IMR-90 (cell line): Measurements from ENCODE around the gene KCNT2. TPM values are rescaled to one million over a fixed set of nuclear protein-coding genes. Genes with fewer than 3 reads are reported as not detected.

Source experiments
- ATAC-seq: fragments of 200-7000 bp; cut with Tn5 transposase; 2 replicates; pipeline ENCODE4 v1.9.1; 2020; ENCODE audit warnings: low read depth, mild to moderate bottlenecking, moderate library complexity
- BruUV-seq: library from RNA; stranded (reverse); fragments of 400-500 nt; replicated peaks from 2 replicates; lab custom pipeline; 2021; lab: Mats Ljungman, UMichigan
- CTCF ChIA-PET: fragments of 300-600 bp; formaldehyde crosslinking; extraction: SDS; loops from one replicate; lab custom pipeline; 2021; ENCODE audit warnings: antibody characterized with exemption; lab: Yijun Ruan, JAX
- POLR2A ChIA-PET: fragments of 300-600 bp; sonication (Branson Sonifier 250); formaldehyde crosslinking; loops from one replicate; lab custom pipeline; 2022; ENCODE audit warnings: antibody characterized with exemption; ENCODE audit not compliant: unreplicated experiment; lab: Charles Lee
- DNase-seq: peaks from one replicate; pipeline ENCODE4 v3.0.0; 2013
- H2AFZ ChIP-seq: replicated peaks from 2 replicates; pipeline ENCODE3; 2013; ENCODE audit warnings: low read length, mild to moderate bottlenecking; ENCODE audit not compliant: poor library complexity
- H2AK5ac ChIP-seq: 2 replicates; pipeline ENCODE4 v1.6.1; 2013; ENCODE audit warnings: low read depth, low read length, inconsistent platforms
- H2AK9ac ChIP-seq: replicated peaks from 2 replicates; pipeline ENCODE3; 2013; ENCODE audit warnings: mild to moderate bottlenecking, low read depth, low read length, moderate library complexity; ENCODE audit not compliant: poor library complexity
- H2BK120ac ChIP-seq: 2 replicates; pipeline ENCODE4 v1.6.1; 2013; ENCODE audit warnings: low read depth, low read length, inconsistent platforms
- H2BK15ac ChIP-seq: 3 replicates; pipeline ENCODE4 v1.6.1; 2013; ENCODE audit warnings: low read depth, low read length, inconsistent platforms
- H2BK20ac ChIP-seq: 2 replicates; pipeline ENCODE4 v1.6.1; 2013; ENCODE audit warnings: low read depth, mild to moderate bottlenecking, inconsistent platforms, low read length, moderate library complexity
- H2BK5ac ChIP-seq: 2 replicates; pipeline ENCODE4 v1.6.1; 2013; ENCODE audit warnings: mild to moderate bottlenecking, low read depth, low read length, inconsistent platforms; ENCODE audit not compliant: poor library complexity, severe bottlenecking
- H3K14ac ChIP-seq: replicated peaks from 2 replicates; pipeline ENCODE4 v1.6.1; 2013; ENCODE audit warnings: low read depth, low read length, inconsistent platforms
- H3K18ac ChIP-seq: 2 replicates; pipeline ENCODE4 v1.6.1; 2013; ENCODE audit warnings: low read depth, low read length, control low read depth
- H3K23ac ChIP-seq: 2 replicates; pipeline ENCODE4 v1.6.1; 2013; ENCODE audit warnings: low read depth, low read length, inconsistent platforms
- H3K27ac ChIP-seq: 2 replicates; pipeline ENCODE4 v1.5.1; 2013; ENCODE audit warnings: mild to moderate bottlenecking, control low read depth, low read length; ENCODE audit not compliant: insufficient read depth
- H3K27me3 ChIP-seq: 2 replicates; pipeline ENCODE4 v1.6.1; 2013; ENCODE audit warnings: low read length; ENCODE audit not compliant: control insufficient read depth, insufficient read depth
- H3K36me3 ChIP-seq: 2 replicates; pipeline ENCODE4 v1.6.1; 2013; ENCODE audit warnings: low read length, mixed read lengths; ENCODE audit not compliant: control insufficient read depth, insufficient read depth
- H3K4ac ChIP-seq: 2 replicates; pipeline ENCODE4 v1.6.1; 2013; ENCODE audit warnings: low read depth, low read length, inconsistent platforms
- H3K4me1 ChIP-seq: 2 replicates; pipeline ENCODE4 v1.6.1; 2013; ENCODE audit warnings: low read length, mixed read lengths; ENCODE audit not compliant: control insufficient read depth, insufficient read depth
- H3K4me2 ChIP-seq: 2 replicates; pipeline ENCODE4 v1.6.1; 2013; ENCODE audit warnings: low read depth, mild to moderate bottlenecking, control low read depth, low read length, moderate library complexity
- H3K4me3 ChIP-seq: 2 replicates; pipeline ENCODE4 v1.5.1; 2013; ENCODE audit warnings: low read depth, mild to moderate bottlenecking, control low read depth, low read length, moderate library complexity; ENCODE audit not compliant: insufficient read depth
- H3K56ac ChIP-seq: 2 replicates; pipeline ENCODE4 v1.6.1; 2013; ENCODE audit warnings: low read length, inconsistent platforms; ENCODE audit not compliant: insufficient read depth; ENCODE audit errors: extremely low read depth
- H3K79me1 ChIP-seq, 2 experiments: 2 replicates each; pipeline ENCODE4 v1.6.1; 2013; ENCODE audit warnings: low read length in 2 of 2, inconsistent platforms in 1 of 2, low read depth in 1 of 2
- H3K9ac ChIP-seq: 2 replicates; pipeline ENCODE4 v1.6.1; 2013; ENCODE audit warnings: low read depth, low read length, control low read depth
- H3K9me1 ChIP-seq: 2 replicates; pipeline ENCODE4 v1.6.1; 2013; ENCODE audit warnings: low read length, inconsistent platforms; ENCODE audit not compliant: insufficient read depth
- H3K9me3 ChIP-seq: 2 replicates; pipeline ENCODE4 v1.6.1; 2013; ENCODE audit warnings: low read length; ENCODE audit not compliant: control insufficient read depth, insufficient read depth
- H4K20me1 ChIP-seq: 2 replicates; pipeline ENCODE4 v1.6.1; 2013; ENCODE audit warnings: low read length, inconsistent platforms; ENCODE audit not compliant: insufficient read depth
- H4K5ac ChIP-seq: 2 replicates; pipeline ENCODE4 v1.6.1; 2013; ENCODE audit warnings: mild to moderate bottlenecking, low read depth, low read length, control low read depth
- H4K8ac ChIP-seq, 2 experiments: 2 replicates each; pipeline ENCODE4 v1.6.1; 2013; ENCODE audit warnings: low read depth in 2 of 2, low read length in 2 of 2, control low read depth in 1 of 2, inconsistent platforms in 1 of 2
- H4K91ac ChIP-seq: 2 replicates; pipeline ENCODE4 v1.6.1; 2013; ENCODE audit warnings: low read depth, low read length, inconsistent platforms; ENCODE audit not compliant: insufficient read depth
- BHLHE40 ChIP-seq: fragments of 150-350 bp; IDR thresholded peaks from 2 replicates; pipeline ENCODE4 v1.6.1; 2016; ENCODE audit warnings: mild to moderate bottlenecking, low read depth, low read length
- CEBPB ChIP-seq: IDR thresholded peaks from 2 replicates; pipeline ENCODE4 v1.6.1; 2012; ENCODE audit warnings: low read depth, low read length, improper control_type of control experiment
- CHD1 ChIP-seq: IDR thresholded peaks from 2 replicates; pipeline ENCODE4 v1.6.1; 2012; ENCODE audit warnings: low read depth, low read length, improper control_type of control experiment
- FOS ChIP-seq: fragments of 150-350 bp; IDR thresholded peaks from 2 replicates; pipeline ENCODE4 v1.6.1; 2016; ENCODE audit warnings: low read depth, low read length
- MAFK ChIP-seq: IDR thresholded peaks from 2 replicates; pipeline ENCODE4 v1.6.1; 2012; ENCODE audit warnings: low read depth, low read length, improper control_type of control experiment
- MXI1 ChIP-seq: IDR thresholded peaks from 2 replicates; pipeline ENCODE4 v1.6.1; 2012; ENCODE audit warnings: low read depth, mild to moderate bottlenecking, low read length, moderate library complexity, borderline replicate concordance
- NFE2L2 ChIP-seq: fragments of 150-350 bp; IDR thresholded peaks from 2 replicates; pipeline ENCODE4 v1.6.1; 2016; ENCODE audit warnings: low read depth, mild to moderate bottlenecking, low read length
- POLR2A ChIP-seq: IDR thresholded peaks from 2 replicates; pipeline ENCODE4 v1.6.1; 2012; ENCODE audit warnings: mild to moderate bottlenecking, low read depth, low read length
- RAD21 ChIP-seq: IDR thresholded peaks from 2 replicates; pipeline ENCODE4 v1.6.1; 2012; ENCODE audit warnings: low read length, improper control_type of control experiment
- RCOR1 ChIP-seq: IDR thresholded peaks from 2 replicates; pipeline ENCODE4 v1.6.1; 2012; ENCODE audit warnings: mild to moderate bottlenecking, low read length, improper control_type of control experiment; ENCODE audit not compliant: insufficient replicate concordance
- RFX5 ChIP-seq: IDR thresholded peaks from 2 replicates; pipeline ENCODE4 v1.8.0; 2012; ENCODE audit warnings: low read depth, mild to moderate bottlenecking, low read length, moderate library complexity
- SMC3 ChIP-seq: fragments of 150-350 bp; IDR thresholded peaks from 2 replicates; pipeline ENCODE4 v1.6.1; 2016; ENCODE audit warnings: low read depth, mild to moderate bottlenecking, antibody characterized with exemption, low read length, moderate library complexity
- WGBS, 2 experiments: methylation state at CpG; one replicate each; pipeline versions ENCODE4 v1.1.5 to v1.1.7; 2013; ENCODE audit warnings: missing lambda C conversion rate in 2 of 2; ENCODE audit not compliant: insufficient read length in 1 of 2; ENCODE audit errors: extremely low coverage in 2 of 2; 5-methylcytosine and 5-hydroxymethylcytosine counted together
- dilution Hi-C: fragments of 300-500 bp; cut with HindIII; formaldehyde crosslinking; loops from one replicate; pipeline ENCODE4 v1.14.3; 2018; ENCODE audit warnings: low sequenced_read_pairs; ENCODE audit not compliant: unreplicated experiment
- in situ Hi-C: fragments of 300-500 bp; cut with MboI; formaldehyde crosslinking; loops from 3 replicates; pipeline ENCODE4 v1.14.3; 2019; ENCODE audit warnings: low sequenced_read_pairs, inconsistent platforms, mixed read lengths
- intact Hi-C: fragments of 100-400 bp; cut with micrococcal nuclease; formaldehyde crosslinking; loops from 2 replicates; pipeline ENCODE4 v1.10.0; 2022
- polyA plus RNA-seq, 3 experiments: library from polyadenylated mRNA; depleted of rRNA; stranded (reverse); fragments of >200 nt; gene quantifications; 2 replicates each; pipeline ENCODE4 v1.2.3, GENCODE V29; 2012; ENCODE audit warnings: low replicate concordance in 1 of 3
- total RNA-seq: library from RNA; depleted of rRNA; stranded (reverse); fragments of >200 nt; gene quantifications from 2 replicates; pipeline ENCODE4 v1.2.3, GENCODE V29; 2012
- TF ChIP-seq, protein P1 (sequence below): conservative IDR thresholded peaks from 2 replicates; pipeline ENCODE4 v1.5.1; 2012; ENCODE audit warnings: mild to moderate bottlenecking, low read depth, low read length, improper control_type of control experiment
- TF ChIP-seq, protein P2 (sequence below): fragments of 150-350 bp; IDR thresholded peaks from 2 replicates; pipeline ENCODE4 v1.6.1; 2017; ENCODE audit warnings: mild to moderate bottlenecking, antibody characterized with exemption, low read length, low read depth
- TF ChIP-seq, protein P3 (sequence below): fragments of 150-350 bp; IDR thresholded peaks from 2 replicates; pipeline ENCODE4 v1.6.1; 2016; ENCODE audit warnings: low read depth, mild to moderate bottlenecking, low read length, moderate library complexity, borderline replicate concordance

The KCNT2 gene
- total and polyA plus RNA-seq, 2 of the 4 experiments (the other 2 are of a cell fraction), result 0.22 to 0.72 TPM

DNA sequence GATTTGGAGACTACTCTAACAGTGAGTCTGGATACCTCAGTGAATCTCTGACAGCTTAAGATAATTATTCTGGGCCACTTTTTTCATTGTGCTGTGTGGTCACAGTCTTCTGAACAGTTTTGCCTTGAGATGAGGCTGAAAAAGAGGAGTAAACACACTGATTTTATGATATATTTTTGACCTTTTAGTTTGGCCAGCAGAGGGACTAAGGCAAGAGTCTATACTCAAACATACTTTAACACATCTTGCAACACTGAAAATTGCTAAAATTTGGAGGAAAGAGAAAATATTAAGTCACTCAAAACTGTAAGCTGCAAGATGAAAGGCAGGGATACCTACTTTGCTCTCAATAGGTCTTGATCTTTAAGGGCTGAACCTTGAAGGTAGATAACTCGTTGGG, 182.7 kb downstream of the KCNT2 start:
- DNase-seq, result no peak
- no peak overlapping the region for H2BK5ac ChIP-seq
- no peak overlapping the region for H2BK20ac ChIP-seq
- no CpG with 5 or more reads among the region's 1 CpG for WGBS, 2 experiments
- no peaks in the 10 kb centered on the region for H3K4me1 ChIP-seq
- no peak overlapping the region for H2AFZ ChIP-seq
- no peak overlapping the region for H3K18ac ChIP-seq
- intact Hi-C loops, result no loop called here
- no peak overlapping the region for H2AK5ac ChIP-seq
- dilution Hi-C loops, result no loop called here
- no TSS peak for BruUV-seq
- ATAC-seq, result no peak
- POLR2A ChIA-PET, result no interaction called here
- no peak overlapping the region for H3K4ac ChIP-seq
- H3K9me1 ChIP-seq, result no peaks in the 10 kb centered on the region
- CTCF ChIA-PET, result no interaction called here
- in situ Hi-C loops, result no loop called here
- no peak overlapping the region for H3K9ac ChIP-seq
- no peak overlapping the region for H3K27ac ChIP-seq
- no peaks in the 10 kb centered on the region for H3K27me3 ChIP-seq
- no peak overlapping the region for H3K56ac ChIP-seq
- no peak overlapping the region for H2BK15ac ChIP-seq
- no peak overlapping the region for H3K4me2 ChIP-seq
- H4K8ac ChIP-seq, result no peak overlapping the region
- H3K14ac ChIP-seq, result no peak overlapping the region
- no peak for TF ChIP-seq RCOR1
- TF ChIP-seq MXI1, result no peak
- no peak for TF ChIP-seq MAFK
- no peak for TF ChIP-seq RAD21
- no peak for TF ChIP-seq NFE2L2
- TF ChIP-seq, protein P1, sequence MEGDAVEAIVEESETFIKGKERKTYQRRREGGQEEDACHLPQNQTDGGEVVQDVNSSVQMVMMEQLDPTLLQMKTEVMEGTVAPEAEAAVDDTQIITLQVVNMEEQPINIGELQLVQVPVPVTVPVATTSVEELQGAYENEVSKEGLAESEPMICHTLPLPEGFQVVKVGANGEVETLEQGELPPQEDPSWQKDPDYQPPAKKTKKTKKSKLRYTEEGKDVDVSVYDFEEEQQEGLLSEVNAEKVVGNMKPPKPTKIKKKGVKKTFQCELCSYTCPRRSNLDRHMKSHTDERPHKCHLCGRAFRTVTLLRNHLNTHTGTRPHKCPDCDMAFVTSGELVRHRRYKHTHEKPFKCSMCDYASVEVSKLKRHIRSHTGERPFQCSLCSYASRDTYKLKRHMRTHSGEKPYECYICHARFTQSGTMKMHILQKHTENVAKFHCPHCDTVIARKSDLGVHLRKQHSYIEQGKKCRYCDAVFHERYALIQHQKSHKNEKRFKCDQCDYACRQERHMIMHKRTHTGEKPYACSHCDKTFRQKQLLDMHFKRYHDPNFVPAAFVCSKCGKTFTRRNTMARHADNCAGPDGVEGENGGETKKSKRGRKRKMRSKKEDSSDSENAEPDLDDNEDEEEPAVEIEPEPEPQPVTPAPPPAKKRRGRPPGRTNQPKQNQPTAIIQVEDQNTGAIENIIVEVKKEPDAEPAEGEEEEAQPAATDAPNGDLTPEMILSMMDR, result no peak
- no peak for TF ChIP-seq RFX5
- TF ChIP-seq CEBPB, result no peak
- TF ChIP-seq FOS, result no peak
- no peak for TF ChIP-seq CHD1
- no peak for TF ChIP-seq SMC3
- TF ChIP-seq BHLHE40, result no peak
- TF ChIP-seq POLR2A, result no peak
- TF ChIP-seq, protein P2, sequence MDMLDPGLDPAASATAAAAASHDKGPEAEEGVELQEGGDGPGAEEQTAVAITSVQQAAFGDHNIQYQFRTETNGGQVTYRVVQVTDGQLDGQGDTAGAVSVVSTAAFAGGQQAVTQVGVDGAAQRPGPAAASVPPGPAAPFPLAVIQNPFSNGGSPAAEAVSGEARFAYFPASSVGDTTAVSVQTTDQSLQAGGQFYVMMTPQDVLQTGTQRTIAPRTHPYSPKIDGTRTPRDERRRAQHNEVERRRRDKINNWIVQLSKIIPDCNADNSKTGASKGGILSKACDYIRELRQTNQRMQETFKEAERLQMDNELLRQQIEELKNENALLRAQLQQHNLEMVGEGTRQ, result no peak
- TF ChIP-seq, protein P3, sequence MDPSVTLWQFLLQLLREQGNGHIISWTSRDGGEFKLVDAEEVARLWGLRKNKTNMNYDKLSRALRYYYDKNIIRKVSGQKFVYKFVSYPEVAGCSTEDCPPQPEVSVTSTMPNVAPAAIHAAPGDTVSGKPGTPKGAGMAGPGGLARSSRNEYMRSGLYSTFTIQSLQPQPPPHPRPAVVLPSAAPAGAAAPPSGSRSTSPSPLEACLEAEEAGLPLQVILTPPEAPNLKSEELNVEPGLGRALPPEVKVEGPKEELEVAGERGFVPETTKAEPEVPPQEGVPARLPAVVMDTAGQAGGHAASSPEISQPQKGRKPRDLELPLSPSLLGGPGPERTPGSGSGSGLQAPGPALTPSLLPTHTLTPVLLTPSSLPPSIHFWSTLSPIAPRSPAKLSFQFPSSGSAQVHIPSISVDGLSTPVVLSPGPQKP, result no peak
- H3K36me3 ChIP-seq, result no peaks in the 10 kb centered on the region
- H4K20me1 ChIP-seq, result no peaks in the 10 kb centered on the region
- no peak overlapping the region for H3K4me3 ChIP-seq
- no peaks in the 10 kb centered on the region for H3K79me1 ChIP-seq
- no peaks in the 10 kb centered on the region for H3K9me3 ChIP-seq
- no peak overlapping the region for H2AK9ac ChIP-seq
- H3K23ac ChIP-seq, result no peak overlapping the region
- no peak overlapping the region for H4K91ac ChIP-seq
- no peak overlapping the region for H2BK120ac ChIP-seq
- no peak overlapping the region for H4K5ac ChIP-seq
